Cardiac muscle cell (in vitro differentiated cells and primary cell): Measurements from ENCODE around the gene CETP. TPM values are rescaled to one million over a fixed set of nuclear protein-coding genes. Genes with fewer than 3 reads are reported as not detected.

Experiments
- DNase-seq, 2 donors: peaks; one replicate each; pipeline versions ENCODE4 v3.0.0 to v3.0.0-alpha.2; 2010 to 2017; ENCODE audit warnings: low read depth in 1 of 2, low spot score in 1 of 2
- H3K27ac ChIP-seq: fragments of 200-600 bp; sonication (generic); 2 replicates; pipeline ENCODE4 v1.5.1; 2016
- H3K27me3 ChIP-seq: fragments of 200-600 bp; sonication (generic); 2 replicates; pipeline ENCODE4 v1.6.0; 2016; ENCODE audit warnings: control low read depth
- H3K36me3 ChIP-seq: fragments of 200-600 bp; sonication (generic); 2 replicates; pipeline ENCODE4 v1.5.1; 2016; ENCODE audit warnings: control low read depth
- H3K4me1 ChIP-seq: fragments of 200-600 bp; sonication (generic); 2 replicates; pipeline ENCODE4 v1.8.1; 2017; ENCODE audit warnings: low read depth, mild to moderate bottlenecking, mixed run types
- H3K4me3 ChIP-seq: fragments of 200-600 bp; sonication (generic); 2 replicates; pipeline ENCODE4 v1.5.1; 2016; ENCODE audit warnings: mild to moderate bottlenecking
- H3K9me3 ChIP-seq: fragments of 200-600 bp; sonication (generic); 2 replicates; pipeline ENCODE4 v1.5.1; 2017; ENCODE audit warnings: low read depth, mild to moderate bottlenecking, control low read depth
- polyA plus RNA-seq: library from polyadenylated mRNA; unstranded; fragments of >200 nt; fragmentation: Nextera tagmentation; extraction: Ambion mirVana; gene quantifications from 2 replicates; pipeline ENCODE4 v1.2.1, GENCODE V29; 2016
- total RNA-seq: library from RNA; depleted of rRNA; stranded (reverse); fragments of >200 nt; gene quantifications from 2 replicates; pipeline ENCODE4 v1.2.3, GENCODE V29; 2016
- TF ChIP-seq, protein P1 (sequence below): IDR thresholded peaks from 2 replicates; pipeline ENCODE4 v1.5.1; 2012; ENCODE audit warnings: low read depth, mild to moderate bottlenecking, low read length

CETP gene
- total and polyA plus RNA-seq, 2 experiments from 2014 or later, result 0.27 to 0.49 TPM

DNA sequence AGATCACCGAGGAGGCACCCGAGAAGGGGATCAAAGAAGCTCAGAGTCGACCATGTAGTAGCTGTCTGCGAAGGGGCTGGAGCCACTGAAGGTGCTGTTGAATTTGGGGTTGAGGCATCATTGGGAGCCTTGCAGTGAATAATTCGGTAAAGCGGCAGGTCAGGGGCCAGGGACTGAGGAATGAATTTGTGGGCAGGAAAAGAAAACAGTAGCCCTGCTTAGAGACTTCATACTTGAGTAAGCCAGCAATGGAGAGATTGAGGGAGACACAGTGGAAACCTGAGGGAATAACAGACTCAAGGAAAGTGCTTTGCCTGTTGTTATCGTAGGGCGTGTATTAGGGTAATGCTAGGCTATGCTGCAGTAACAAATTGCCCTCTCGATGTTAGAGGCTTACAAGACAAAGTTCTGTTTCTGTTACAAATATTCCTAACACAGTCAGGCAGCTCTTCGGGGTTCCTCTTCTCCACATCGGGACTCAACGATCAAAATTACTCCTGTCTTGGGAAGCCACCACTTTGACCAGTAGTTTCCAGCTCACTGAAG is 43.2 kb upstream of the CETP start:
- Histone ChIP-seq H3K27ac (no peak overlapping the region), H3K27me3 (no peaks in the 10 kb centered on the region), H3K36me3 (no peaks in the 10 kb centered on the region), H3K4me1 (peaks cover 11% of the 10 kb centered on the region), H3K9me3 (no peaks in the 10 kb centered on the region), H3K4me3 (no peak overlapping the region)
- TF ChIP-seq, protein P1, sequence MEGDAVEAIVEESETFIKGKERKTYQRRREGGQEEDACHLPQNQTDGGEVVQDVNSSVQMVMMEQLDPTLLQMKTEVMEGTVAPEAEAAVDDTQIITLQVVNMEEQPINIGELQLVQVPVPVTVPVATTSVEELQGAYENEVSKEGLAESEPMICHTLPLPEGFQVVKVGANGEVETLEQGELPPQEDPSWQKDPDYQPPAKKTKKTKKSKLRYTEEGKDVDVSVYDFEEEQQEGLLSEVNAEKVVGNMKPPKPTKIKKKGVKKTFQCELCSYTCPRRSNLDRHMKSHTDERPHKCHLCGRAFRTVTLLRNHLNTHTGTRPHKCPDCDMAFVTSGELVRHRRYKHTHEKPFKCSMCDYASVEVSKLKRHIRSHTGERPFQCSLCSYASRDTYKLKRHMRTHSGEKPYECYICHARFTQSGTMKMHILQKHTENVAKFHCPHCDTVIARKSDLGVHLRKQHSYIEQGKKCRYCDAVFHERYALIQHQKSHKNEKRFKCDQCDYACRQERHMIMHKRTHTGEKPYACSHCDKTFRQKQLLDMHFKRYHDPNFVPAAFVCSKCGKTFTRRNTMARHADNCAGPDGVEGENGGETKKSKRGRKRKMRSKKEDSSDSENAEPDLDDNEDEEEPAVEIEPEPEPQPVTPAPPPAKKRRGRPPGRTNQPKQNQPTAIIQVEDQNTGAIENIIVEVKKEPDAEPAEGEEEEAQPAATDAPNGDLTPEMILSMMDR, result no peak
- DNase-seq, result no peak

DNA sequence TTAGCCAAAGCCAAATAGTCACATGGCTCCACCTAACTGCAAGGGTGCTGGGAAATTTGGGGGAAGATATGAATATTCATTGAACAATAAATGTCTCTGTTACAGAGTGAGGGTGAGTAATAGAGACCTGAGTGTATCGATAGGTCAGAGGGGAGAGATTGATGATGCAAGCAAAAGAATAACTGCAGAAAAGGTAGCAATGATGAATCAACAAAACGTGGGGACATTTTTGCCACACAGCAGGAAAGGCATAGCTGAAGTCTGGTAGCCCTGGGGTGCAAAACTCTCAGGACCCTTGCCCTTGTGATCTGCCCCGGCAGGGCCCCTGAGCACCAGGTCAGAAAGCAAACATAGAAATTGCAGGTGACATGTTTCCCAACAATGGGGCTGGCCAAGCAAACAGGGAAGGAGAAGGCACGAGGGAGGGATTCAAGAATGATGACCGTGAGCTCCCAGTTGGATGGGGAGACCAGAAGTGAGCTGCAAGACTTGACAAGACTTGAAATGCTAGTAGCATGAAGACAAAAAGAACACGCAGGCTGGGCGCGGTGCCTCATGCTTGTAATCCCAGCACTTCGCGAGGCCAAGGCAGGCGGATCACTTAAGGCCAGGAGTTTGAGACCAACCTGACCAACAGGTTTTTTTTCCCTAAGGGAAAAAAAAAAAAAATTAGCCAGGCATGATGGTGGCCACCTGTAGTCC is 42.5 kb upstream of the CETP start:
- TF ChIP-seq, protein P1, result no peak
- Histone ChIP-seq H3K4me1 (peaks cover 11% of the 10 kb centered on the region), H3K4me3 (no peak overlapping the region), H3K36me3 (no peaks in the 10 kb centered on the region), H3K27me3 (no peaks in the 10 kb centered on the region), H3K9me3 (no peaks in the 10 kb centered on the region), H3K27ac (no peak overlapping the region)
- no peak for DNase-seq

GRCh38 chr16:56921571-56921970 is 40.2 kb upstream of the CETP start:
- no peaks in the 10 kb centered on the region for H3K9me3 ChIP-seq
- H3K27me3 ChIP-seq, result no peaks in the 10 kb centered on the region
- H3K4me3 ChIP-seq, result no peak overlapping the region
- H3K4me1 ChIP-seq, result peaks cover 10% of the 10 kb centered on the region
- H3K27ac ChIP-seq, result no peak overlapping the region
- DNase-seq, result no peak
- TF ChIP-seq, protein P1, result no peak
- no peaks in the 10 kb centered on the region for H3K36me3 ChIP-seq

GRCh38 chr16:56923481-56924091 is 38.2 kb upstream of the CETP start:
- DNase-seq, result peak in 1 of 2 donors; percentile 86
- Histone ChIP-seq H3K36me3 (no peaks in the 10 kb centered on the region), H3K4me1 (no peaks in the 10 kb centered on the region), H3K27me3 (no peaks in the 10 kb centered on the region), H3K4me3 (no peak overlapping the region), H3K9me3 (no peaks in the 10 kb centered on the region), H3K27ac (no peak overlapping the region)
- TF ChIP-seq, protein P1, result no peak

DNA sequence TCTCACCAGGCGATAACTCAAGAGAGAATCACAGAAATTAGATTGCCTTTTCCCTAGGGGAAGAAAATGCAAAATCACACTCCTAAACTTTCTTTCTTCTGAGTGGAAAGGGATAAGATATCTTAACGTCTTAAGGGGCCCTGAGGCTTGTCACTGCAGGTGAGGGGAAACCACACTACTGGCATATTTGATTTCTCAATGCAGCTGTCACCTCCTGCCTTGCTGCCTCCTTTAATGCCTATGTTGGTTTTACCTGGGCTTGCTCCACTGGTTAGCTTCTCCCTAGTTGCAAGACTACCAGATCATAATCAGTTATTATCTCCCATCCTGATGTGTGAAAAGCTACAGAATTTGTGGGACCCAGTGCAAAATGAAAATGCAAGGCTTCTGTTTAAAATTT is 34.3 kb upstream of the CETP start:
- DNase-seq, result no peak
- Histone ChIP-seq H3K4me1 (no peaks in the 10 kb centered on the region), H3K27me3 (no peaks in the 10 kb centered on the region), H3K27ac (no peak overlapping the region), H3K4me3 (no peak overlapping the region), H3K9me3 (no peaks in the 10 kb centered on the region), H3K36me3 (no peaks in the 10 kb centered on the region)
- TF ChIP-seq, protein P1, result no peak
